A673 (cell line): ENCODE measurements around the gene XYLT2.

Experiments used
- CTCF ChIP-seq: fragments of 300-800, 200-600 bp; sonication (generic); conservative IDR thresholded peaks from 2 replicates; pipeline ENCODE4 v1.5.1; 2017; ENCODE audit warnings: low read depth, mild to moderate bottlenecking, antibody characterized with exemption, low read length, moderate library complexity, mixed read lengths
- EZH2 ChIP-seq: fragments of 200-600 bp; sonication (generic); IDR thresholded peaks from 2 replicates; pipeline ENCODE4 v1.6.1; 2017; ENCODE audit warnings: borderline replicate concordance, low read depth, mild to moderate bottlenecking, mixed read lengths, antibody characterized with exemption, low read length; ENCODE audit not compliant: poor library complexity, severe bottlenecking

- no peak for TF ChIP-seq CTCF
- TF ChIP-seq EZH2 = no peak
These were observed 35.4 kb downstream of the XYLT2 start for GRCh38 chr17:50381260-50381815.
